Measurements from ENCODE around the gene SEL1L2. TPM values are rescaled to one million over a fixed set of nuclear protein-coding genes. Genes with fewer than 3 reads are reported as not detected.

Gene SEL1L2
- total RNA-seq, 1 experiment from 2014 or later = not detected

GRCh38 chr20:13909067-13909466, 81.3 kb downstream of the SEL1L2 start:
- TF ChIP-seq CTCF (IDR thresholded peaks at IDR 0.05; ENCODE audit: insufficient read depth in 1 of 2, low read depth in 1 of 2, low read length in 1 of 2, severe bottlenecking in 1 of 2, unreplicated experiment in 1 of 2) = no peak
- POLR2A ChIA-PET = no interaction called here
- H3K36me3 Mint-ChIP-seq (ENCODE audit: insufficient read depth, unreplicated experiment) = no peaks in the 10 kb centered on the region
- no peaks in the 10 kb centered on the region for H3K36me3 ChIP-seq (ENCODE audit: control insufficient read depth, insufficient read depth, low read length)
- no peaks in the 10 kb centered on the region for H3K9me3 Mint-ChIP-seq (ENCODE audit: unreplicated experiment)
- no peaks in the 10 kb centered on the region for H3K4me1 Mint-ChIP-seq (ENCODE audit: low read depth, unreplicated experiment)
- H3K9me3 ChIP-seq = no peaks in the 10 kb centered on the region
- H3K4me3 ChIP-seq (ENCODE audit: low read depth, low read length) = no peak overlapping the region
- H3K4me1 ChIP-seq = no peaks in the 10 kb centered on the region
- no peaks in the 10 kb centered on the region; the same call in 1 of the 2 replicates for H3K27me3 ChIP-seq (replicated peaks; ENCODE audit: control insufficient read depth, insufficient read depth, low read length)
- no peak overlapping the region for H3K27ac Mint-ChIP-seq (ENCODE audit: unreplicated experiment)
- no TSS peak for BruUV-seq (replicated peaks)
- CTCF ChIA-PET = no interaction called here
- peaks cover 9% of the 10 kb centered on the region for H3K27me3 Mint-ChIP-seq (ENCODE audit: insufficient read depth, unreplicated experiment)
- no peak overlapping the region for H3K4me3 Mint-ChIP-seq (ENCODE audit: unreplicated experiment)
- DNase-seq = no peak
- intact Hi-C loops (cut with micrococcal nuclease; ENCODE audit: unreplicated experiment) = no loop called here

- no peaks in the 10 kb centered on the region for H3K4me1 Mint-ChIP-seq (ENCODE audit: low read depth, unreplicated experiment)
Measured at GRCh38 chr20:13904766-13905165, 85.6 kb downstream of the SEL1L2 start.

GRCh38 chr20:13900496-13900895, 89.9 kb downstream of the SEL1L2 start:
- H3K4me3 Mint-ChIP-seq (ENCODE audit: unreplicated experiment) = peak overlapping the region; percentile 50
- no peaks in the 10 kb centered on the region for H3K9me3 Mint-ChIP-seq (ENCODE audit: unreplicated experiment)
- no peak overlapping the region for H3K4me3 ChIP-seq (ENCODE audit: low read depth, low read length)
- H3K27me3 Mint-ChIP-seq (ENCODE audit: insufficient read depth, unreplicated experiment) = peaks cover 5% of the 10 kb centered on the region
- no peaks in the 10 kb centered on the region for H3K9me3 ChIP-seq
- intact Hi-C loops (cut with micrococcal nuclease; ENCODE audit: unreplicated experiment) = no loop called here
- BruUV-seq (replicated peaks) = no TSS peak
- ChIA-PET CTCF (no interaction called here), POLR2A (no interaction called here)
- H3K27me3 ChIP-seq (replicated peaks; ENCODE audit: control insufficient read depth, insufficient read depth, low read length) = no peaks in the 10 kb centered on the region
- no peaks in the 10 kb centered on the region for H3K36me3 ChIP-seq (ENCODE audit: control insufficient read depth, insufficient read depth, low read length)
- no peaks in the 10 kb centered on the region for H3K4me1 Mint-ChIP-seq (ENCODE audit: low read depth, unreplicated experiment)
- TF ChIP-seq CTCF (IDR thresholded peaks at IDR 0.05; ENCODE audit: insufficient read depth in 1 of 2, low read depth in 1 of 2, low read length in 1 of 2, severe bottlenecking in 1 of 2, unreplicated experiment in 1 of 2) = no peak
- H3K4me1 ChIP-seq = no peaks in the 10 kb centered on the region
- no peaks in the 10 kb centered on the region for H3K36me3 Mint-ChIP-seq (ENCODE audit: insufficient read depth, unreplicated experiment)
- no peak for DNase-seq
- H3K27ac Mint-ChIP-seq (ENCODE audit: unreplicated experiment) = no peak overlapping the region

More at GRCh38 chr20:13904766-13905165, 85.6 kb downstream of the SEL1L2 start:
- no peak for DNase-seq
- H3K9me3 Mint-ChIP-seq (ENCODE audit: unreplicated experiment) = no peaks in the 10 kb centered on the region
- H3K27ac Mint-ChIP-seq (ENCODE audit: unreplicated experiment) = no peak overlapping the region
- H3K36me3 Mint-ChIP-seq (ENCODE audit: insufficient read depth, unreplicated experiment) = no peaks in the 10 kb centered on the region
- H3K27me3 Mint-ChIP-seq (ENCODE audit: insufficient read depth, unreplicated experiment) = peaks cover 10% of the 10 kb centered on the region
- ChIA-PET POLR2A (no interaction called here), CTCF (no interaction called here)
- Histone ChIP-seq H3K9me3 (no peaks in the 10 kb centered on the region), H3K4me1 (no peaks in the 10 kb centered on the region), H3K4me3 (ENCODE audit: low read depth, low read length) (no peak overlapping the region), H3K27me3 (replicated peaks; ENCODE audit: control insufficient read depth, insufficient read depth, low read length) (no peaks in the 10 kb centered on the region), H3K36me3 (ENCODE audit: control insufficient read depth, insufficient read depth, low read length) (no peaks in the 10 kb centered on the region)
- intact Hi-C loops (cut with micrococcal nuclease; ENCODE audit: unreplicated experiment) = no loop called here
- no TSS peak for BruUV-seq (replicated peaks)
- no peak for TF ChIP-seq CTCF (IDR thresholded peaks at IDR 0.05; ENCODE audit: insufficient read depth in 1 of 2, low read depth in 1 of 2, low read length in 1 of 2, severe bottlenecking in 1 of 2, unreplicated experiment in 1 of 2)
- H3K4me3 Mint-ChIP-seq (ENCODE audit: unreplicated experiment) = no peak overlapping the region

Data from Caco-2 (cell line).